Panc1 (cell line): ENCODE results near the gene RUNX1. TPM values are rescaled to one million over a fixed set of nuclear protein-coding genes. Genes with fewer than 3 reads are reported as not detected.

Experiments
- ATAC-seq: fragments of 200-7000 bp; cut with Tn5 transposase; 2 replicates; pipeline ENCODE4 v1.9.1; 2020; ENCODE audit warnings: mild to moderate bottlenecking, moderate library complexity
- BruUV-seq: library from RNA; stranded (reverse); fragments of 400-500 nt; replicated peaks from 2 replicates; lab custom pipeline; 2021; lab: Mats Ljungman, UMichigan
- CTCF ChIA-PET: fragments of 300-600 bp; sonication (Branson Sonifier 250); formaldehyde crosslinking; loops from one replicate; lab custom pipeline; 2022; ENCODE audit warnings: antibody characterized with exemption; lab: Charles Lee
- POLR2A ChIA-PET: fragments of 300-600 bp; sonication (Branson Sonifier 250); formaldehyde crosslinking; loops from one replicate; lab custom pipeline; 2022; ENCODE audit warnings: antibody characterized with exemption; lab: Charles Lee
- DNase-seq: peaks from one replicate; pipeline ENCODE4 v3.0.0-alpha.2; 2010; ENCODE audit warnings: low read depth, low spot score
- H3K27ac ChIP-seq: 2 replicates; pipeline ENCODE4 v1.5.1; 2011; ENCODE audit warnings: mild to moderate bottlenecking, low read length, inconsistent platforms
- H3K27me3 ChIP-seq: fragments of 200-500 bp; sonication (Bioruptor generic); 2 replicates; pipeline ENCODE4 v1.6.0; 2014; ENCODE audit warnings: low read length, inconsistent platforms; ENCODE audit not compliant: control insufficient read depth, insufficient read depth
- H3K36me3 ChIP-seq: fragments of 200-500 bp; sonication (Bioruptor generic); 2 replicates; pipeline ENCODE4 v1.5.1; 2014; ENCODE audit warnings: inconsistent platforms, mild to moderate bottlenecking, low read length, moderate library complexity; ENCODE audit not compliant: control insufficient read depth, insufficient read depth
- H3K4me1 ChIP-seq: 2 replicates; pipeline ENCODE4 v1.5.1; 2011; ENCODE audit warnings: inconsistent platforms, mild to moderate bottlenecking, low read length, moderate library complexity; ENCODE audit not compliant: control insufficient read depth, insufficient read depth
- H3K4me3 ChIP-seq, 2 experiments: 2 replicates each; pipeline ENCODE4 v1.5.1; 2011 to 2012; ENCODE audit warnings: low read depth in 2 of 2, low read length in 2 of 2, mild to moderate bottlenecking in 2 of 2, inconsistent platforms in 1 of 2, moderate library complexity in 1 of 2
- H3K9me3 ChIP-seq: fragments of 200-500 bp; sonication (Bioruptor generic); 2 replicates; pipeline ENCODE4 v1.5.1; 2014; ENCODE audit warnings: low read depth, mild to moderate bottlenecking, inconsistent platforms, low read length, moderate library complexity; ENCODE audit not compliant: control insufficient read depth, insufficient read depth
- CTCF ChIP-seq: fragments of 450-650 bp; IDR thresholded peaks from 2 replicates; pipeline ENCODE4 v1.5.1; 2017; ENCODE audit warnings: mild to moderate bottlenecking
- POLR2AphosphoS5 ChIP-seq: IDR thresholded peaks from 2 replicates; pipeline ENCODE4 v1.6.1; 2012; ENCODE audit warnings: mild to moderate bottlenecking, low read depth, low read length, moderate library complexity
- REST ChIP-seq, 2 experiments: IDR thresholded peaks; 2 replicates each; pipeline ENCODE4 v1.6.1; 2011 to 2012; ENCODE audit warnings: low read depth in 2 of 2, control low read depth in 1 of 2, low read length in 1 of 2, mild to moderate bottlenecking in 1 of 2, moderate library complexity in 1 of 2; ENCODE audit not compliant: insufficient read depth in 1 of 2
- SIN3A ChIP-seq: IDR thresholded peaks from 2 replicates; pipeline ENCODE4 v1.6.1; 2012; ENCODE audit warnings: low read depth, mild to moderate bottlenecking, low read length, moderate library complexity, borderline replicate concordance; ENCODE audit not compliant: insufficient read depth
- TCF7L2 ChIP-seq: IDR thresholded peaks from 2 replicates; pipeline ENCODE4 v1.6.1; 2011; ENCODE audit warnings: mild to moderate bottlenecking, low read depth, low read length, inconsistent platforms
- in situ Hi-C: cut with HindIII; loops from 2 replicates; pipeline ENCODE4 v1.10.0; 2016; ENCODE audit warnings: low sequenced_read_pairs, low pct_unique_long_range_greater_than_20kb
- intact Hi-C: fragments of 100-400 bp; cut with micrococcal nuclease; formaldehyde crosslinking; loops from one replicate; pipeline ENCODE4 v1.10.0; 2022; ENCODE audit not compliant: unreplicated experiment
- total RNA-seq: library from RNA; stranded (reverse); gene quantifications from one replicate; pipeline ENCODE4 v1.2.1, GENCODE V29; 2021; ENCODE audit not compliant: unreplicated experiment

RUNX1 gene
- total RNA-seq, 1 experiment from 2014 or later: 22.4 TPM

GRCh38 chr21:34822168-34822567 is 226.9 kb downstream of the RUNX1 start:
- ChIA-PET POLR2A (no interaction called here), CTCF (no interaction called here)
- no peak overlapping the region for H3K27ac ChIP-seq
- H3K4me1 ChIP-seq: no peaks in the 10 kb centered on the region
- intact Hi-C loops (no loop called here), in situ Hi-C loops (no loop called here)
- no TSS peak for BruUV-seq
- no peak for ATAC-seq
- TF ChIP-seq CTCF (no peak), SIN3A (no peak), TCF7L2 (no peak), REST (IDR thresholded peaks at IDR 0.05; ENCODE audit: insufficient read depth in 1 of 2, low read depth in 2 of 2, low read length in 1 of 2) (no peak), POLR2AphosphoS5 (no peak)
- no peak for DNase-seq
- no peaks in the 10 kb centered on the region; the same call in 1 of the 2 replicates for H3K36me3 ChIP-seq
- H3K4me3 ChIP-seq: no peak overlapping the region
- H3K9me3 ChIP-seq: no peaks in the 10 kb centered on the region
- H3K27me3 ChIP-seq: no peaks in the 10 kb centered on the region

GRCh38 chr21:34821717-34822116 is 227.4 kb downstream of the RUNX1 start:
- H3K27ac ChIP-seq: no peak overlapping the region
- H3K27me3 ChIP-seq: no peaks in the 10 kb centered on the region
- no peak overlapping the region for H3K4me3 ChIP-seq
- TF ChIP-seq POLR2AphosphoS5 (no peak), SIN3A (no peak), TCF7L2 (no peak), CTCF (no peak), REST (IDR thresholded peaks at IDR 0.05; ENCODE audit: insufficient read depth in 1 of 2, low read depth in 2 of 2, low read length in 1 of 2) (no peak)
- H3K9me3 ChIP-seq: no peaks in the 10 kb centered on the region
- no TSS peak for BruUV-seq
- CTCF ChIA-PET: no interaction called here
- in situ Hi-C loops: no loop called here
- intact Hi-C loops: no loop called here
- ATAC-seq (no peak), DNase-seq (no peak)
- POLR2A ChIA-PET: no interaction called here
- H3K36me3 ChIP-seq: no peaks in the 10 kb centered on the region; the same call in 1 of the 2 replicates
- no peaks in the 10 kb centered on the region for H3K4me1 ChIP-seq
